HG02943 (cell line): ENCODE results near the gene WSCD2.

Experiments used
- ATAC-seq: cut with Tn5 transposase; IDR thresholded peaks from one replicate; pipeline ENCODE4 v1.9.1; 2021; ENCODE audit warnings: mild to moderate bottlenecking, low read depth, moderate library complexity; ENCODE audit not compliant: unreplicated experiment

WSCD2 gene

GRCh38 chr12:108129017-108129812 is at the start of gene WSCD2:
Gene WSCD2 (plus strand): TSS chr12:108129288. CDS start chr12:108195833, 66,545 bp downstream.
- ATAC-seq = no peak

- ATAC-seq = no peak
Measured at GRCh38 chr12:108079721-108080120, 49.4 kb upstream of the WSCD2 start.

- ATAC-seq = no peak
Measured at GRCh38 chr12:108080363-108080762, 48.7 kb upstream of the WSCD2 start.

- ATAC-seq = no peak
Measured at GRCh38 chr12:108082485-108082884, 46.6 kb upstream of the WSCD2 start.

GRCh38 chr12:108087900-108088299 is 41.2 kb upstream of the WSCD2 start:
- no peak for ATAC-seq

GRCh38 chr12:108090107-108090899 is 38.8 kb upstream of the WSCD2 start:
- no peak for ATAC-seq

- no peak for ATAC-seq
Measured at GRCh38 chr12:108090932-108091678, 38.0 kb upstream of the WSCD2 start.

GRCh38 chr12:108091679-108092051 is 37.4 kb upstream of the WSCD2 start:
- no peak for ATAC-seq

- no peak for ATAC-seq
Measured at GRCh38 chr12:108093209-108093608, 35.9 kb upstream of the WSCD2 start.

GRCh38 chr12:108094056-108094649 is 34.9 kb upstream of the WSCD2 start:
- ATAC-seq = no peak

- no peak for ATAC-seq
Measured at GRCh38 chr12:108097160-108097911, 31.8 kb upstream of the WSCD2 start.

GRCh38 chr12:108098374-108098773 is 30.7 kb upstream of the WSCD2 start:
- no peak for ATAC-seq

- no peak for ATAC-seq
Measured at GRCh38 chr12:108099073-108099472, 30.0 kb upstream of the WSCD2 start.

GRCh38 chr12:108099778-108100489 is 29.2 kb upstream of the WSCD2 start:
- ATAC-seq = no peak

GRCh38 chr12:108101605-108102175 is 27.4 kb upstream of the WSCD2 start:
- no peak for ATAC-seq

GRCh38 chr12:108102363-108102762 is 26.7 kb upstream of the WSCD2 start:
- no peak for ATAC-seq

GRCh38 chr12:108103087-108103486 is 26.0 kb upstream of the WSCD2 start:
- ATAC-seq = no peak

GRCh38 chr12:108103517-108103916 is 25.6 kb upstream of the WSCD2 start:
- ATAC-seq = no peak

GRCh38 chr12:108104657-108105056 is 24.4 kb upstream of the WSCD2 start:
- ATAC-seq = no peak
